IPS DF 19.7 (cell line): ENCODE data around the gene UNC13D.
"Not testable (repeated sequence)": the region's sequence is repeated elsewhere in the genome, so short reads cannot be mapped to it uniquely, and the experiment has no call there.

ENCODE experiments used
- DNase-seq: peaks from one replicate; pipeline ENCODE4 v3.0.0-alpha.2; 2013; ENCODE audit warnings: low read depth, low spot score

Gene UNC13D

DNA sequence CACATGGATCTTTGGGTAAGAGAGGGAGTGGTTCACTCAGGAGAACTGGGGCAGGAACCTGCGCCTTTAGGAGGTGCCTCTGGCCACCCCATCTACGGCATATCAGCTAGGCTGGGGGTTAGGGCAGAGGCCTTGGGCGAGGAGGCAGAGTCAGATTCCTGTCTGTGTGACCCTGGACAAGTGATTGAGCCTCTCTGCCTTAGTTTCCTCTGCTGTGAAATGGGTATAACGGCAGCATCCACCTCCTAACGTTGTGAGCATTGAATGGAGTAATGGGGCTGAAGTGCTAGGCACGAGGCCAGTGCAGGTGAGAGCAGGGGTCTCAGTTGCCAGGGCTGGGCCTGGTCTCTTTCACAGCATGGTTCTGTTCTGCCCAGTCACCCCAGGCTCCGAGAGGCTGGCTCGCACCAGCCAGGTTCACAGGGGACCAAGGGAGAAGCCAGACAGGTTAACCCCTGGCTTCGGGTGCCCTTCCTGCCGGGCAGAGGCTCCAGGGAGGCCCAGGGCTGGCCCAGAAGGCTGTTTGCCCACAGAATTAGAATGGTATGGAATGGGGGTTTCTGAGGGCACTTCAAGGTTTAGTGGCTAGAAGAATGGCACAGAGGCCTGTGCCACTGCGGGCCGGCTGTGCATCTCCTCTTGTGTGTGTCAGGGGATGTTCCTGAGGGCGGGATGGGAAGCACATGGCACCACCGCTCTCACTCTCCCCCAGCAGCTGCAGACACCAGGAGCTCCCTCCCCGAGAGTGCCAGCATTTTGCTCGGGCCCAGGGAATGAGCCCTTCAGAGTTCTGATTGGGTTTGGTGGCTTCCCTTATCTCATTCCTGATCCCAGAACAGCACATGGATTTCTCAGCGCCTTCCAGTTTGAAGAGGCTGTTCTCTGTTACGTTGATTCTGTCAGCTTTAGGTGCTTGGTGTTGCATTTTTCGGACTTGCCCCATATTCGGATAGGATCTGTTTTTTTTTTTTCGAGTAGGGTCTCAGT, 23.8 kb downstream of the UNC13D start:
- DNase-seq = no peak

DNA sequence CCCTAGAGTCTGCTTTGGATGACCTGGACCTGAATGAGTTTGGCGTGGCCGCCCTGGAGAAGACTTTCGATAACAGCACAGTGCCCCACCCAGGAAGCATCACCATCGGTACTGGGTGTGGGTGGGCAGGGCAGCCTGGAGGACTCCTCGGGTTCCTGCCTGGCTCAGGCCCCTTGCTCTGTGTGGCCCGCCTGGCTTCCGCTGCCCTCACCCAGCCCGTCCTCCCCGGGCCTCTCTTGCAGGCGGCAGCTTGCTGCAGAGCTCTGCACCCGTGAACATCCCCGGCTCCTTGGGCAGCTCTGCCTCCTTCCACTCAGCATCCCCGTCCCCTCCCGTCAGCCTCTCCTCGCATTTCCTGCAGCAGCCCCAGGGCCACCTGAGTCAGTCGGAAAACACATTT, 24.5 kb downstream of the UNC13D start:
- no peak for DNase-seq

DNA sequence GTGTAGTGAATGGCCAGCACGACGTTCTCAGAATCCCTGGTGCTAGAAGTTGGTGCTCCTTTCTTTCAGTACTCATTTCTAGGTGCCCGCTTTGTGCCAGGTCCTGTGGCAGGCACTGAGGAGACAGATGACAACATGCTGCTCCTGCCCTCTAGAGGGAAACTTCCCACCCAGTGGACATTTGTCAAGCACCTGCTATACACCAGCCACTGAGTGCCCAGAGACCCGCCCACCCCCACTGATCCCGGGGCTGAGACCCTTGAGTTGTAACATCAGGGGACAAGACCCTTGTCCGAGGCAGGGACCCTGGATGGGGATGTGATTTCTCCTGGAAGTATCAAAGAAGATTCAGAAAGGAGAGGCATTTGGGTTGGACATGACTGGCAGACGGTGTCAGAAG, 25.1 kb downstream of the UNC13D start:
- DNase-seq = no peak

DNA sequence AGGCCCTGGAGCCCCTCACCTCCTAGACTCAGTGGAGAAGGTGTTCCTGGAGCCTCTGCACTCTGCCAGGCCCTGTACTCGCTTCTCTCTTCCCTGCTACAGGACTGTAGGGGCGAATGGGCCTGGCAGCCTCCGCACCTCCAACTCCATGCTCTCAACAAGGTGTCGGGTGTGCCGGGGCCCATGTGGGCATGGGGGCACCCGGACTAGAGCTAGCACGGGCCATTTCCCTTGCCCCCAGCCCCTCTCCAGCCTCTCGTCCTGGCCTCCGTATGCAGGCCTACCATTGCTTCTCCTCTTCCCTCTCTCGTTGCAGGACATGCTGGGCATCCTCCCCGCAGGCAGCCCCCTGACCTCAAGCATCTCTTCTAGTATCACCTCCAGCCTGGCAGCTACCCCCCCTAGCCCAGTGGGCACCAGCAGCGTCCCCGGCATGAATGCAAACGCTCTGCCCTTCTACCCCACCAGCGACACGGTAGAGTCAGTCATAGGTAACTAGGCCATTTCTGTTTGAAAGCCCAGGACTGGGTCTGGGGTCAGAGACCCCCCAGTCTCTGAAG, 25.8 kb downstream of the UNC13D start:
- no peak for DNase-seq

DNA sequence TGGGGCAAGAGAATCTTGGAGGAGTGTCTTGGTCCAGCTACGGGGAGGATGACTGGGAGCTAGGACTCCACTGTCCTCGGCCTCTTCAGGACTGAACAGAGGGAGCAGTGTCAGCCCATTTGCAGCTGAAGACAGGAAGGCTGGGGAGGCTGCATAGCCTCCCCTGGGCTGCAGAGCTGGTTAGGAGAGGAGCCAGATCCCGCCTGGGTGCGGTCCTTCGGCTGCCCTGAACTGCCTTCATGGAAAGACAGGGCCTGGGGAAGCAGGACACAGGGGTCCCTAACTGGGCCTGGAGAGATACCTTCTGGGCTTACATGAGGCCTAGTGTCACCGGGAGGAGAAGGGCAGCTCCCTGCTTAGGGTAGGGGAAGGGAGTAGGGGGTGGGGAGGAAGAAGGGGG, 26.6 kb downstream of the UNC13D start:
- DNase-seq = no peak

DNA sequence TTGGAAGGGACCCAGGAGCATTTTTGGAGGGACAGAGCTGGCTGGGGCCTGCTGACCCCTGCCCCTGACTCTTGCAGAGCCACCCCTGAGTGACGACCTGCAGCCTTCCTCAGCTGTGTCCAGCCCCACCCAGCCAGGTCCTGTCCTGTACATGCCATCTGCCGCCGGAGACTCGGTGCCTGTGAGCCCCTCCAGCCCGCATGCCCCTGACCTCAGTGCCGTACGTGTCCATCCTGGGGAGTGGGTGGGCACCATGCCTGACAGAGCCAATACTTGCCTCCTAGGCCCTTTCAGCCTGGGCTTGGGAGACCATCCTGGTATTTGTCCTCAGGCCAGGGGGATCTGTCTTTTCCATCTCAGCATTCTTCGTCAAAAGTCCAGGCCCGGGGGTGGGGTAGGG, 27.5 kb downstream of the UNC13D start:
- DNase-seq = no peak

DNA sequence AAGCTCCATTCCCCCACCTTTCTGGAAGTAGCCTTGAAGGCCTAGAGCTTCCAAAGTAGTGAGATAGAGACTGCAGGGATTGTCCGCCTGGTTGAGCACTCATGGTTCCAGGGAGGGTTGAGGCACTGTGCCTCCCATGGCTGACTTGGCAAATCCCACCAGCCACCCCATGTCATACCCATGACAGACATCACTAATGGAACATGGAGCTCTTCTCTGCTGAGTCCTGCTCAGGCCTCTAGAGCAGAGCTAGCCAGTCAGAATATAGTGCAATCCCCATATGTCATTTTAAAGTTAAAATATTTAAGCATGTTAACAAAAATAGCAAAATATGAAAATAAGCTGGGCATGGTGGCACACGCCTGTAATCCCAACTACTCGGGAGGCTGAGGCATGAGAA, 28.8 kb downstream of the UNC13D start:
- no peak for DNase-seq

DNA sequence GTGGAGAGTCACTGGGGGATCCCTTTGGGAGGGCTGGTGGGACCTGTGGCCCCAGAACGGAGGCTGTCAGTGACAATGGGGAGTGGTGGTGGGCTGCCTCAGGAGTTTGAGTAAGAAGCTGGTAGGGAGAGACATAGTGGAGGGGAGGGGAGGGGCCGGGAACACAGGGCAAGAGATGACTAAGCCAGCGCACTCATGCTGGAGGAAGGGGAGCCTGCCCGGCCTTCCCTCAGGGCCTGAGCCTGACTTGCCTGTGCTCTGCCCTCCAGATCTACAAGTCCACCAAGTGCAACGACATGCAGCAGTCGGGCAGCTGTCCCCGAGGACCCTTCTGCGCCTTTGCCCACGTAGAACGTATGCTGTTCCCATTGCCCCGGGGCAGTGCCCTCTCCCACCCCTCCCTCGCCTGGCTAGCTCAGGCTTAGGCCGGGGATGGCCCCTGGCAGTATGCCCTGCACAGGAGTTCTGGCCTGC, 29.3 kb downstream of the UNC13D start:
- DNase-seq = no peak

DNA sequence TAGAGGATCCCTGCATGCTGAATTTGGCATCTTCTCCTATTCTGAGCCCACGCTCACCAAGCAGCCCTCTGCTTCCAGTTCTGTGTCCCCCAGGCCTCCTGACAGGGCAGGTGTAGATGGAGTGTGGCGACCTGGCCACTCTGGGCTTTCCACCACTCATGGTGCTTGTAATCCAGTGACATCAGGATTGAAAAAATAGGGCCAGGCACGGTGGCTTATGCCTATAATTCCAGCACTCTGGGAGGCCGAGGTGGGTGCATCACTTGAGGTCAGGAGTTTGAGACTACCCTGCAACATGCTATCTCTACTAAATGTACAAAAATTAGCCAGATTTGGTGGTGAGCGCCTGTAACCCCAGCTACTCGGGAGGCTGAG, 30.2 kb downstream of the UNC13D start:
- no peak for DNase-seq

DNA sequence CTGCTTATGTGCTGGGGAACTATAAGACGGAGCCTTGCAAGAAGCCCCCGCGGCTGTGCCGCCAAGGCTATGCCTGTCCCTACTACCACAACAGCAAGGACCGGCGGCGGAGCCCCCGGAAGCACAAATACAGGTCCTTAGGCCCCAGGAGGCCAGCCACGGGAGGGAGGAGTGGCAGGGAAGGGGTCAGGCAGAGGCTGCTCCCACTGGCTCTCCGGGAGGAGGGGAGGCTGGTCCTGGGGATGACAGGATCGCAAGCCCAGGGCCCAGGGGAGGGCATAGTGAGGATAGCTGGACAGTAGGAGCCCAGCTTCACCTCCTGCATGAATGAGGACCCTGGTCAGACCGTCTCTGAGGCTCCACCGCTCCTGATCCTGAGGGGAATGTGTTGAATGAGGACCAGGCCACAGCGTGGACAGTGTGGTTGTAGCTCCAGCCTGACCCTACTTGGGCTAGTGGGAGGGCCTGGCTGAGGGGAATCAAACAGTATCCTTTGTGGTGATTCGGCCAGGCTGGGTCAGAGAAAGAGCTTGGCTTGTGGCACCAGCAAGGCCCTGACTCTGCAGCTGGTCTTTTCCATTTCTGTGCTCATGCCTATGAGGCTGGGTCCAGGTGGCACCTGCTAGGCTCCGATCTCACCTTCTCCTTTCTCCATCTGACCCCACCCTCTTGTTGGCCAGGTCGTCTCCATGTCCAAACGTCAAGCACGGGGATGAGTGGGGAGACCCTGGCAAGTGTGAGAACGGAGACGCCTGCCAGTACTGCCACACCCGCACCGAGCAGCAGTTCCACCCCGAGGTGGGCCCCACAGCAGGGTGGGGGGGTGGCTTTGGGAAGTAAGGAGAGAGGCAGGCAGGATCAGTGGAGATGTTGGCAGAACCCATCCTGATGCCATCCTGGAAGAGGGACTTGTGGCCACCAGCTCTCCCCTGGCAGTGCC, 30.9 kb downstream of the UNC13D start:
- no peak for DNase-seq

DNA sequence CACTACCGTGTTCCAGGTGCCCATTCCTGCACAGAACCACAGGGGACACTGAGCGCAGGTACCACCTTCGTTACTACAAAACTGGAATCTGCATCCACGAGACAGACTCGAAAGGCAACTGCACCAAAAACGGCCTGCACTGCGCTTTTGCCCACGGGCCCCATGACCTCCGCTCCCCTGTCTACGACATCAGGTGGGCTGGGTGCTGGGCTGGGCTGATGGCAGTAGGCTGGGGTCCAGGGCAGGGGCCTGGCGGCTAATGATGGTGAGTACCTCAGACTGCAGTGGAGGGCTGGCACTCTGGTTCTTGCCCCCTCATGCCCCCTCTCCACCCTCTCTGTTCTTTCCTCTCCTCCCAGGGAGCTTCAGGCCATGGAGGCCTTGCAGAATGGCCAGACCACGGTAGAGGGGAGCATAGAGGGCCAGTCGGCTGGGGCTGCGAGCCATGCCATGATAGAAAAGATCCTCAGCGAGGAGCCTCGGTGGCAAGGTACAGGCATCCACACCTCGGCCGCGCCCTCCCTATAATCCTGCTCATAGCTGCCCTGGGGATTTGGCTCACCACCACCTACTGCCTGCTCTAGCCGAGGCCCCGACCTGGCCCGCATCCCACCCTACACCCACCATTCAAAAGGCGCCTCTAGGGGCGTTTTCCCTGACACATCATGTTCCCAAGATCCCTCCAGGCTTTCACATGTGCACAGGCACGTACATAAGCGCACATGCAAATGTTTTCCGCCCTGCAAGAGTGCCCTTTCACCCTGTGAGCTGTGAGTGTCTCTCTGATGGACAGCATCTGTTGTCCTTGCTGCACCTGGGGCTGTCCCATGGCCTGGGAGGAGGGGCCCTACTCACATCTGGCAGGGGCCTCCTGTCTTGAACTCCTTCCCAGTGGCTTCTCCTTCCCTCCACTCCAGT, 31.8 kb downstream of the UNC13D start:
- no peak for DNase-seq

DNA sequence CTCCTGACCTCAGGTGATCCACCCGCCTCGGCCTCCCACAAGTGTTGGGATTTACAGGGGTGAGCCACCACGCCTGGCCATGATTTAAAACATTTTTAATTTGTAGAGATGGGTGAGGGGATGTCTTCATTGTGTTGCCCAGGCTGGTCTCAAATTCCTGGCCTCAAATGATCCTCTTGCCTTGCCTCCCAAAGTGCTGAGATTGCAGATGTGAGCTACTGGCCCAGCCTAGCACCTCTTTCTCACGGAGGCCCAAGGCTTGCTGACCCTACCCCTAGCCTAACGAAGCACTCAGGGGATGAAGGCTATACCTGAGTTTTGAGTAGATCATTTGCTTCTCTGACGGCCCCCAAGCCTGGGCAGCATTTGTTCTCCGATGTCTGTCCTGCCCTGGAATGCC, 33.0 kb downstream of the UNC13D start:
- DNase-seq = no peak

DNA sequence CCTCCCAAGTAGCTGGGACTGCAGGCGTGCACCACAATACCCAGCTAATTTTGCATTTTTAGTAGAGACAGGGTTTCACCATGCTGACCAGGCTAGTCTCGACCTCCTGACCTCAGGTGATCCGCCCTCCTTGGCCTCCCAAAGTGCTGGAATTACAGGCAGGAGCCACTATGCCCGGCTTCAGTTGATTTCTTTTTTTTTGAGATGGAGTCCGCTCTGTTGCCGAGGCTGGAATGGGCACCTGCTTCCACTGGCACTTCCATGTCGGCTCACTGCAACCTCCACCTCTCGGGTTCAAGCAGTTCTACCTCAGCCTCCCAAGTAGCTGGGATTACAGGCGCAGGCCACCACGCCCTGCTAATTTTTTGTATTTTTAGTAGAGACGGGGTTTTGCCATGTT, 33.4 kb downstream of the UNC13D start:
- not testable (repeated sequence) for DNase-seq

DNA sequence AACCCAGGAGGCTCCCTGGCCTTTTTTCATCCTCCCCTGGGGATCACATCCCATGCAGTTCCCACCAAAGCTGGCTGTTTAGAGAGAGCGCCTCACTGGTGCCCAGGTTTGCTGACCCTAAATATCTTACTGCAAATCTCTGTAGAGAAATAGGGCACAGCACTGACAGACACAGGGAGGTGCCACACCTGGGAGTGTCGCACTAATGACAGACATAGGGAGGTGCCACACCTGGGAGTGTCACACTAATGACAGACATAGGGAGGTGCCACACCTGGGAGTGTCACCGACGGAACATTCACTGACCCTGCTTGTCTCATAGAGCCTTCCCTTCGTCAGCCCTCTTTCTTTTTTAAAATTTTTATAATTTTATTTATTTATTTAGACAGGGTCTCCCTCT, 34.0 kb downstream of the UNC13D start:
- DNase-seq = no peak

DNA sequence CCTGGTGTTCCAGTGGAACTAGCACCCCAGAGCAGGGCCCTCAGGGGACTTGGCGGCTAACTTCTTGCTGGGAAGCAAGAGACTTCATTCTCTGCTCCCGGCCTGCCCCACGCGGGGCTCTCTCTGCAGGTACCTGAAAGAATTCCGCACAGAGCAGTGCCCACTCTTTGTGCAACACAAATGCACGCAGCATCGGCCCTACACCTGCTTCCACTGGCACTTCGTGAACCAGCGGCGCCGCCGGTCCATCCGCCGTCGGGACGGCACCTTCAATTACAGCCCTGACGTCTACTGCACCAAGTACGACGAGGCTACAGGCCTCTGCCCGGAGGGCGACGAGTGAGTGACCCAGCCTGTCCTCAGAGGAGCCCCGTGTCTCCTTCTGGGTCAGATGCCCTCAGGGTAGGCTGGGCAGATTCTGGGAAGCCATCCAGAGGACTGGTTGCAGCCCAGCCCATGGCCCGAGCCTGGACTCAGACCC, 34.5 kb downstream of the UNC13D start:
- no peak for DNase-seq

DNA sequence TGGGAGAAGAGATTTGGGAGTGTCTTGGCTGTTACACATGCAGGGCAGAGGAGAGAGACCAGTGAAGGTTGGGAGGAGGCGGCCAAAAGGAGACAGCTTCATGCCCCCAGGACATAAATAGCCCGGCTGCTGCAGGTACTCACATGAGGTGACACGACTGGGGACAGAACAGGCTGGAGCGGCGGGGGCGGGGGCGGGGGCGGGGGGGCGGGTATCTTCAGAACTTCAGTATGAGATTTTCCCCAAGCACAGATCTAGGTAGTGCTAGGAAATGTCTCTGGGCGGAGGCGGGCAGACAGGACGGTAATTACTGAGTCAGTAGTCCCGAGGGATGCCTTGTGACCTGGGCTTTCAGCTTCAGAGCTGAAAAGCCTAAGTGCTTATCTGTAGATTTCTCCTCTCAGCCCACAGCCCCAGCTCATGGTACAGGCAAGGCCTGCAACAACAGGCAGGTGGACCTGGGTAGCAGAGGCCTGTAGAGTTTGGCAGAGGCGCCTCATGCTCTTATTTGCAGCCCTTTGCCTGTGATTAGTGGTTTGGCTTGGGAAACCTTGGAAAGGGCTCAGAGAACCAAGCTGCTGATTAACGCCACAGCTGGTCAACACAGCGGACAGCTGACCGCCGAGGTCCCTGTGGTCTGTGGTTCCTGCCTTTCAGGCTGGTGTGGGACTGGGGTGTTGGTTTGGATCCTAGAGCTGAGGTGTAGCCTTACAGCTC, 35.1 kb downstream of the UNC13D start:
- no peak for DNase-seq

DNA sequence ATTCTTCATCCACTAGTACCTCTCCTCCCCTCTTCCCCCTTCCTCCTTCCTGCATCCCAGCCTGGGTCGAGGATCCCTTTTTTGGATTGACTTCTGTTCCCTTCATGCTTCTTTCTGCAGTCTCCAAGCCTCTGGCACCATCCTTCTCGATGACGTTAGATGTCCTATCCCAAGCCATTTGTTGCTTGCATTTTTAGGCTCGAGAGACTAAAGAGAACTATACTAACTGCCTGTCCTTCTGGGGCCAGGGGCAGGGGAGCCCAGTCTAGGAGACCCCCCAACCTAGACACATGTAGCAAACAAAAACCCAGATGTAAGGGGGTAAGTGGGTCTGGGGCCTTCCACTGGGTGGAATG, 35.7 kb downstream of the UNC13D start:
- DNase-seq = no peak

DNA sequence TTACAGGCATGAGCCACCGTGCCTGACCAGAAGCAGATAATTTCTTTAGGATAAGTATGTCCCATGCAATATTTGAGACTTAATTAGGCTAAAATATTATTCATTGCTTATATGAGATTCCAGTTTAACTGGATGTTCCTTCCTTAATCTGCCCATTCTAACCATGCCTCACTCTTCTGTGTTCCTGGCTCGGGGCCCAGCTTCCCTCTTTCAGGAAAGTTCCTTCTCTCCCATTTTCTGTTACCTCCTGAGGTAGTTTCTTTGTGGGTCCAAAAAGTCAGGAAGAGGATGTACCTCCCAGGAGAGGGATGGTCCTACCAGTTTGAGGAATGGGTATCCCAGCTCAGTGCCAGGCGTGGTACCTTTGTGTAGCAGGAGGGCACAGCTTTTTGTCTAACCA, 36.3 kb downstream of the UNC13D start:
- no peak for DNase-seq

DNA sequence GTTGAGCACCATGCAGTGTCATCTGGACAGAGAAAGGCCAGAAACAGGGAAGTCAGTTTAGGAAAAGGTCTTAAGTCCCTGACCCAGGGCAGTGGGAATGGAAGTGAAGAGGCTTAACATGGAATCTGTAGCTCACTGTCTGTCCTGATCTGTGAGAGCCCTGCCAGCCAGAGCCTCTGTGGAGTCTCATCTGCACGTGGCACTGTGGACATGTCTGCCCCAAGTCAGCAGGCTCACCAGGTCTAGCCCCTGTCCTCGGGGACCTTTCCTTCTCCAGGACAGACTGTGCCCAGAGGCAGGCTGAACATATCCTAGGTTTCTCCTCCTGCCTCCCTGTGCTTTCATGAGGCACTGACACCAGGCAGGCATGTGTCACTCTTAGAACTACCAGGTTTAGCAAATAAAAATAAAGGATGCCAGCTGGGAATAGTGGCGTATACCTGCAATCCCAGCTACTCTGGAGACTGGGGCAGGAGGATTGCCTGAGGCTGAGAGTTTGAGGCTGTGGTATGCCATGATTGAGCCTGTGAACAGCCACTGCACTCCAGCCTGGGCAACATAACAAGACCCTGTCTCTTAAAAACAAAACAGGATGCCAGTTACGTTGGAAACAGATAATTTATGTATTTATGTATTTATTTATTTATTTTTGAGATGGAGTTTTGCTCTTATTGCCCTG, 37.2 kb downstream of the UNC13D start:
- no peak for DNase-seq

DNA sequence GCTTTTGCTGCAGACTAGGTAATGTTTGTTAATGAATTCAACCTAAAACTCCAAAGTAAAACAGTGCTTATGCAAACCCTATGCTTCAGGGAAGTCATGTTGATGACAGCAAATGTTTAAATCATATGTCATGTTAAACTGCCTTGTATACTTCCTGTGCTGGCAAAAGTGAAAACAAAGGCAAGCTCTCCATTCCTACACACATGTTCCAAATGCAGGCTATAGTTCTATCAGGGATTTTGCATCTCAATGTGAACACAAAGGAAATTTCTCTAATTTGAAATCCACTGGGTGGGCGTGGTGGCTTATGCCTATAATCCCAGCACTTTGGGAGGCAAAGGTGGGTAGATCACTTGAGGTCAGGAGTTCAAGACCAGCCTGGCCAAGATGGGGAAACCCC, 40.3 kb downstream of the UNC13D start:
- no peak for DNase-seq
